HG03354 (cell line): ENCODE data around the gene TFCP2L1.
"Not testable (repeated sequence)": the region's sequence is repeated elsewhere in the genome, so short reads cannot be mapped to it uniquely, and the experiment has no call there.

Experiments used
- ATAC-seq: cut with Tn5 transposase; IDR thresholded peaks from one replicate; pipeline ENCODE4 v1.9.1; 2021; ENCODE audit warnings: mild to moderate bottlenecking; ENCODE audit not compliant: unreplicated experiment, poor library complexity, severe bottlenecking

The TFCP2L1 gene

DNA sequence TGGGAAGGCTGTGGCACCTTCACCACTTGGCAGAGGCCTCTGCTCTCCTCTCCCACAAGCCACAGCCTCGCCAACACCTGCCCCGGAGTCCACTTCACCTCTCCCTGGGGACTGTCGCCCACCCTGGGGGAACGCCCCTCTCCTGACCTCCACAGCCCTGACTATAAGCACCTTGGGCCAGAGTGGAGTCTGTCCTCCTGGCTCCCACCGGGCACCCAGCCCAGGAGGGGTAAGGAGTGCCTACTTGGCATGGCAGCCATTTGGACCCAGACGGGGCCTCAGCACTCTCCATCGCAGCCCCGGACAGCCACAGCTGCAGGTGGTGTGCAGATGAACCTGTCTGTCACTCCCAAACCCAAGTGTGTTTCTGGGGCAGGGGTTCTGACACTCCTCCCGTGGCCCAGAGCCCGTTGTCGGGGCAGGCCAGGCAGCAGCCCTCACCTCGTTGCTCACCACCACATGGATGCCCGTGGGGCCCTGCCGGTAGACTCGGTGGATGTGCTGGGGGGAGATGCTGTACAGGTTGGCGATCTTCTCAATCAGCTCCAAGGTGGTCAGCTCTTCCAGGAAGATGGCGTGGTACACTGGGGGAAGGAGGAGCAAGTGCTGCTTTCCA lies 53.5 kb downstream of the TFCP2L1 start:
- ATAC-seq: no peak

DNA sequence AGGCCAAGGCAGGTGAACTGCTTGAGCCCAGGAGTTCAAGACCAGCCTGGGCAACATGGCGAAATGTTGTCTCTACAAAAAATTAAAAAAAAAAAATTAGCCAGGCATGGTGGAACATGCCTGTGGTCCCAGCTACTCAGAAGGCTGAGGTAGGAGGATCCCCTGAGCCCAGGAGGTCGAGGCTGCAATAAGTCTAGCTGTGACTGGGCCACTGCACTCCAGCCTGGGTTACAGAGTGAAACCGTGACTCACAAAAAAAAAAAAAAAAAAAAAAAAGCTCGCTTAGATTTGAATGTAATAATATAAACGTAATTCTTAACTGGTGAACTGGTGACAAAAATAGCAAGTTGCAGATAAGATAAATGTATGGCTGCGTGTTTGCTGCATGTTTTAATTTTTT lies 56.5 kb downstream of the TFCP2L1 start:
- ATAC-seq: no peak

DNA sequence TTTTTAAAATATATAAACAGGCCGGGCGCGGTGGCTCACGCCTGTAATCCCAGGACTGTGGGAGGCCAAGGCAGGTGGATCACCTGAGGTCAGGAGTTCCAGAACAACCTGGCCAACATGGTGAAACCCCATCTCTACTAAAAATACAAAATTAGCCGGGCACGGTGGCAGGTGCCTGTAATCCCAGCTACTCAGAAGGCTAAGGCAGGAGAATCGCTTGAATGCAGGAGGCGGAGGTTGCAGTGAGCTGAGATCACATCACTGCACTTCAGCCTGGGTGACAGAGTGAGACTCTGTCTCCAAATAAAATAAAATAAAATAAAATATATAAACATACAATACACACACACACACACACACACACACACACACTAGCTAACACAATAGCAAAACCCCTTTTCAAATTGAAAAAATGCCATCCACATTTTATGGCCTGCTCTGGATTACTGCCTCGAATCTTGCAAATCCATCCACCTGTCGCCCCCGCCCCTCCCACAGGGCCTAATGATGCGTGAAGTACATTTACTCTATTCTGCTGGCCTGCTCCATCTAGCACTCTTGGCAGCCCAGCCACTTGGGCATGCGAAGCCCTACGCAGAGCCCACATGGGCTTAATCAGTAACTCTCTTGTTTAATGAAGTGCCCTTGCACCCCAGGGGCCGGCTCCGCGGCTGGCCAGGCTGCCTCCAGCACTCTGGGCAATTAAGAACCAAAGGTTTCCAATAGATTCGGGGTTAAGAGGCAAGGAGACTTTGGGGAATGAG lies 57.4 kb downstream of the TFCP2L1 start:
- ATAC-seq: not testable (repeated sequence)

DNA sequence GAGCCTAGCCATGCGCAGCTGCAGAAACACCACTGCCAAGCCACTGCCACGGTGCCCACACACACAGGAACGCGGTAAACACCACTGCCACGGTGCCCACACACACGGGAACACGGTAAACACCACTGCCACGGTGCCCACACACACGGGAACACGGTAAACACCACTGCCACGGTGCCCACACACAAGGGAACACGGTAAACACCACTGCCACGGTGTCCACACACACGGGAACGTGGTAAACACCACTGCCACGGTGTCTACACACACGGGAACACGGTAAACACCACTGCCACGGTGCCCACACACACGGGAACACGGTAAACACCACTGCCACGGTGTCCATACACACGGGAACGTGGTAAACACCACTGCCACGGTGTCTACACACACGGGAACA lies 59.3 kb downstream of the TFCP2L1 start:
- ATAC-seq: not testable (repeated sequence)

DNA sequence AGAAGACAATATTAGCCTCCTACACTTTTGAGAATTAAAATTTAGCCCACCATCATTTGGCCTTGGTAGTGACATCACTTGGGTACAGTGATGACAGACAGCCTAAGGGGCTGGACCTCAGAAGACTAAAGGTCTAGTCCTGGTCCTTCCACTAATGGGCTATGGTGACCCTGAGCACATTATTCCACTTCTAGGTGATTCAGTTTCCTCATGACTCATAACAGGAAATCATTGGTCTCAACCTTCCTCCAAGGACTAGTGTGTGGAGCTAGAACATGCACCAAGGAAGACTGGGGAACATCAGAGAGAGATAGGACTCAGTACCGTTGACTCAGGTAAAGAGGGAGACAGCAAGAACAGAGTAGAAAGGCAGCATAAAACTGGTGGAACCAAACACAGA lies 64.0 kb downstream of the TFCP2L1 start:
- no peak for ATAC-seq

DNA sequence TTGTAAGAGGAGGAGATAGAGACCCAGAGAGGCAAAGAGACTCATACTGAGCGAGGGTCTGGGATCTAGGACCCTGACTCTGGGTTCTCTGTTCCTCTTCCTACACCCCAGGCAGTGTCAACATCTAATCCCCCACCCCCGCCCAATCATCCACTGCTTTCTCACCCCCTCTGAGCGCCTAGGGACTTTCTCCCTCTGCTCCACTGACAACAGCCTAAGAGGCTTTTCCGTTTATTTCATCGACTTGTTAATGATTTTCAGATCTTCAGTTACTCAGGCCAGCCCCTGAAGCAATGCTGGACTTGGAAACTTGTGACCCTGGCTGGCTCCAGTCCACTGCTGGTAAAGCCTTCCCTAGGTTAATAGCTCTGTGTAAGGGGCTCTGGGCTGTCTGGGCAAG lies 65.1 kb downstream of the TFCP2L1 start:
- no peak for ATAC-seq

DNA sequence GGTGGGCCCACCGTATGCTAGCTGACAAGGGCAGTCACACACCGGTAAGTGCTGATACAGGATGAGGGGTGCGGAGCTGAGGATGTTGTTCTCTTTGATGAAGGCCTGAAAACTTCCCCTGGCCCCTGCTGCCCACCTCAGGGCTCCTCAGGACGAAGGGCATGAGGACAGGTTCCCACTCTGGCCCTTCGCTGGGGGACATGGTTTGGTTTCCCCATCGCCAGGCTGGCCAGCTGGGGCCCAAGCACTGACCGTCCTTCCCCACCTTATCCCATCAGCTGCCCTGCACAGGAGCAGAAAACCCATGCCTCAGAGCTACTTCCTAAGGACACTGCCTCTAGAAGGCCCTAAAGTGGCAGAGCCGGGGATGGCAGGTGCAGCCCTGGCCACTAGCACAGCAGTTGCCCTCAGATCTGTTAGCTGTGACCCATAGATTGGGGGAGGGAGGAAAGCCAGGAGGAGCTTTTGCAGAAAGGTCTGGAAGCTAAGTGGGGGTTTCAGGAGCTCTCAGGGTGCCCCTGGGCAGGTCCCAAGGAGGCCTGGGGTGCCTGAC lies 66.5 kb downstream of the TFCP2L1 start:
- no peak for ATAC-seq

DNA sequence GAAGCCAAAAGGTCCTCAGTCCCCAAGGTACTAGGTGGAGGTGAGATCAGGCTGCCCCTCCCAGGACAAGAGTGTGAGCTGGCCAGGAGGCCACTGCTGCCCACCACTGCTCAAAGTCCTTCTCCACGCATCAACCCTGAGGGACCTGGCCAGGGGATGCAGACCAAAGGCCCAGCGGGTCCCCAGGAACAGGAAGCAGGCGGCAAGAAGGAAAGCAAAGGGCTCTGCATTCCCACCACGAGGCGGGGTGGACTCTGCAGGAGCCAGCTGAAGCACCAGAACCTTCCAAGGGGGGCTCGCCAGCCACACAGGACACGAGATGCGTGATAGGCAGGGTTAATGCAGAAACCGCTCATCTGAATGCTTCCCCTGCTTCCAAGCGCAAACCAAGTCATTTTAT lies 67.4 kb downstream of the TFCP2L1 start:
- ATAC-seq: no peak

DNA sequence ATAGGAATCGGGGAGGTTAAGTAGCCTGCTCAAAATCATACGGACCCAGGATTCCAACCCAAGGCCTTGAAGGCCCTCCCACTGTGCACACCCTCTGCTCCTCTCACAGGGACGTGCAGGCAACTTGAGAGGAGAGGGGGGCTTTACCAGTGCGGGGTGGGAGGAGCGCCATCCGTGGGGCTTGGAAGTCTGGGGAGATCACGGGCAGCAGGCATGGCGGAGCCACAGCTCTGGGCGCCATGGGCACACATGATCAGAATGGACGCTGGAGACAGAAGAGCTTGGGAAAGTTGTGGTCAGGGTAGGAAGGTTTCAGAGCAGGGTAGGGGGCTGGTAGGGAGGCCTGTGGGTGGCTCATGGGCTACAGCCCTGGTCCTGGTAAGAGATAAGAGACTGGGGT lies 70.7 kb downstream of the TFCP2L1 start:
- no peak for ATAC-seq

DNA sequence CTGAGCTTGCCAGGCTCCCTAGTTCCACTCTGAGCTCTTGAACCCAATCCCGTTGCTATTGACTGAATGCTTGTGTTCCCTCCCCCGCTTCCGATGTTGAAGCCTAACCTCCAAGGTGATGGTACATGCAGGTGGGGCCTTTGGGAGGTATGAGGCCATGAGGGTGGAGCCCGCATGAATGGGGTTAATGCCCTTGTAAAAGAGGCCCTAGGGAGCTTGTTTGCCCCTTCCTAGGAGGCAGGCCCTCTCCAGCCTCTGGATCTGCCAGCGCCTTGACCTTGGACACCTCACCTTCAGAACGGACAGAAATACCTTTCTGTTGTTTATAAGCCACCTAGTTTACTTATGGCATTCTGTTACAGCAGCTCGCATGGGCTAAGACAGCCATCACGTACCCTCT lies 71.6 kb downstream of the TFCP2L1 start:
- no peak for ATAC-seq

DNA sequence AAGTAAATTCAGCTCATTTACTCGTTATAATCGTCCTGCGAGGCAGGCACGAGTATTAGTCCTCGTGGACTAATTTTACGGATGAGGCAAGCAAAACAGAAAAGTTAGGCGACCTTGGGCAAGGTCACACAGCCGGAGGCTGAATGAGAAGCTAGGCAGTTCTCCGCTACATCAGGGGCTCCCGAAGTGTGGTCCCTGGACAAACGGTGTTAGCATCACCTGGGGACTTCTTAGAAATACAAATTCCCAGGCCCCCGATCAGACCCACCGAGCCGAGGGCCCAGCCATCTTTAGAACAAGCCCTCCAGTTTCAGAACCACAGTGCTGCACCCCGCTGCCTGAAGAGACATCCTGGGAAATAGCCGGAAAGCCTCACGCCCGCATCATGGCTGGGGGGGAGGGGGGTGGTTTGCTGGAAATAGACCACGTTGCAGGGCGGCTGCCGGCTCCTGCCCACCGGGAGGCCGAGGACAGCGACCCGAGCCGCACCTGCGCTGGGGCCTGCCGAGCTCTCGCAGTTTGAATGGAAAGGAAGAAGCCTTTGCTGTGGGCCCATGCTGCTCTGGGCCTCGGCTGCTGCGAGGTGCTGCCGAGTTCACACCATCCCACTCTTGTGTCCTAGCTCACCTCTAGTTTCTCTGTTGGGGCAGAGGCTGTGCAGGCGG lies 72.2 kb downstream of the TFCP2L1 start:
- no peak for ATAC-seq

DNA sequence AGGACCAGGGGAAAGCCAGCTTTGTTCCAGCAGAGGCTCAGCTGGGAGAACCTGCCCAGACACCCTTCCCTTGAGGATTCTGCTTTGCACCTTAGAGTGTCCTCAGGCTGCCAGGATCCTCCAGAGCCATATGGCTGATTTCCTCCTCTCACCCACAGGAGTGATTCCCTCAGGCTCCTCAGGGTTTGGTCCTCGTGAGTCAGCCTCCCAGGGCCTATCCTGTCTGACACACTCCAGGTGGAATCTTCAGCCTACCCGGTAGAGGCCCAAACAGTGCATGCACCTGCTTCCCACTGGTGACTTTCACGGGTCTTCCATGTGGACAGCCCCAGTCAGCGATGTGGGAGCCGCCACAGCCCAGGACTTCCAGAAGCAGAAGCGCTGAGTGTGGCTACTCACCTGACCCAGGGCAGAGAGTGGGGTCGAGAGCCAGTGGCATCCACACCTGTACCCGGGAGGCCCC lies 73.3 kb downstream of the TFCP2L1 start:
- ATAC-seq: no peak

DNA sequence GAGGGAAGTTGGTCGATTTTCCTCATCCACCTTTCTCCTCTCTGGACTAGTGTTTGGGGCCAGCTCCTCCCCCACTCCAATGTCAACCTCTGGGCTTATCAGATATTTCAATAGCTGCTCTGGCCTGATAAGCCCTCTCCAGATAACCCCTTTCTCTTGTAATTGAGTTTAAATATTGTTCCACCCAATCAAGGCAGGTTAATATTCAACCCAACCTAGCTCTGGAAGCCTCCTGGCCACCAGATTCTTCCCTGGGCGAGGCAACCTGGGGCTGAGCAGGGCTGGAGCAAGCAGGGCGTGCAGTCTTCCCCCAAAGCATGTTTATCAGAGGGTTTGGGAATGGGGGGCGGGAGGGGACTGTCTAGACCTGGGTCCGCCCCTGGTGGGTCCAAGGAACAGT lies 73.8 kb downstream of the TFCP2L1 start:
- no peak for ATAC-seq

DNA sequence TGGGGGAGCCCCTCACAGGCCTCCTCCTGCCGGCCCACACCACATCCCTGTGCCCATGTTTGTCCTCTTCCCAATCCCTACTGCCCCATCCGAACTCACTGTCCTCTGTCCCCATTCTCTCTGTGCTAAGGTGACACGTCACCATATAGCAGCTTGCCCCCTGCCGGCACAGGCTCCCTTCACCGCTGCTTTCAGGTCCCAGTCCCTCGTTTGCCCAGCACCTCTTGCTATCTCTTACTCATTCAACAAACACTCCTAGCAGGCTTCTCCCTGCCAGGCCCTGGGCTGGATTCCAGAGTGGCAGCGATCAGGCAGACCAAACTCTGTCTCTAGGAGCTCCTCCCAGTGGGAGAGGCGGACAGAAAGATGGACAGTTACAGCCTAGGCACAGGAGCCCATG lies 74.3 kb downstream of the TFCP2L1 start:
- no peak for ATAC-seq

DNA sequence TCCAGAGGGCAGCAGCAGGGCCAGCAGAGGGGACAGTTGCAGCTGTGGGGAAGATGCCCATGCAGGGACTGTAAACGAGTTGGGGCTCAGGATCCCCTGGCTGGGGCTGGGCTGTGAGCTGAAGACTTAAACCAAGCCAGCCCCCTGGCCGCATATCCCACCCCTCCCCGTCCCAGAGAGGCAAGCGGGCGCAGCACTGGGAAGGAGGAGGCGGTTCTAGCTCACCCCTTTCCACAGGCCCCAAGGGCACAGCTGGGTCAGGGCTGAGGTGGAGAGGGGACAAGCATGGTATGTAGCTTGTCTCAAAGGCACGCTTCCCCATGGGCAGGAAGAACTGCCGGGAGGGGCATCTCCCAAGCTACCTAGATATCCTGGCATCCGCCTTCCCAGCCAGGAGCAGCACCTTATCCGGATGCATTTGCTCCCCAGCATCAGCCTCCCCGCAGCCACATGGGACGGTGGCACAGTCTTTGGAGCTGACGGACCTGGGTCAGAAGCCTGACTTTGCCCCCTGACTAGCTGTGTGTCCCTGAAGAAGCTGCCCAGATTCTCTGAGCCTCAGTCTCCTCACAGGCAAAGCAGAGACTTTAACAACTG lies 75.9 kb downstream of the TFCP2L1 start:
- ATAC-seq: no peak

DNA sequence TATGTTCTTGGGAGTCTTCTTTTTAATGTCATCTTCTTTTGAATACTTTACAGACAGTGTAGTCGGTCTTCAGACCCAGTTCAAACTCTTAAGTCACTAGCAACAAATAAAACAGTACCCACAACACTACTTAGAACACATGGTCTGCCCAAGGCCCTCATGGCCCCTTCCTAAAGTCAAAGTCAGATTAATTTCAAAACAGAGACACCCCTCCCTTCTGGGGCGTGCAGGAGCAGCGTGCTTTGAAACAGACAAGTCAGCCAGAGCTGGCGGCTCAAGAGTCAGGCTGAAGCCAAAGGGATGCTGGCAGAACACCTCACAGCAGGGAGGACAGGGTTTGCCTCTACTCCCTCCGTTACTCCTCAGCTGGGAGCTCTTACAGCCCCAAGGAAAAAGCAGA lies 77.5 kb downstream of the TFCP2L1 start:
- no peak for ATAC-seq

DNA sequence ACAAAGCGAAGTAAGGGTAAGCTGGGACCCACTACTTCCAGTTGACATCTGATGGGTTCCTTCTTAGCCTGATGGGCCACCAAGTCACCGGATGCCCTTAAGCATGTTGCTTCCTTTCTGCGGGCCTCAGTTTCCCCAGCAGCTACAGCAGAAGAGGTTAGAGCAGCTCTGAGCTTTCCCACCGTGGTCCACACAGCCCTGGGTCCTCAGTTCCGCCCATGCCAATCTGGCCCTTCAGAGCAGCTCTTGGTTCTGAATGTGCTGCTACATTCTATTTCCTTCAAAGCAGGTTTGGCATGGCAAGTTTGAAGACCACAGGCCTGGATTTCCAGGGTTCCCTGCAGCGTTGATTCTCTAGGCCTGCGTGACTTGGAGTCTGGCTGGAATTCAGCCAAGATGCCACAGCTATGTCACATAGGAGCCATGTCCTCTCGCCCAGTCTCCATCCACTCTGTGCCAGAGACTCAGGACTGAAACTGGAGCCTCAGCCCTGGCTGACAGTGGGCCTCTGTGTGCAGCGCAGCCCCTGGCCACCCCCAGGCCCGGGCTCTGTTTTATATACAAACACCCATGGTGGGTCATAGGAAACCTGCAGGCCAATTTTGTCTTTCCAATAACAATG lies 79.6 kb downstream of the TFCP2L1 start:
- ATAC-seq: no peak

DNA sequence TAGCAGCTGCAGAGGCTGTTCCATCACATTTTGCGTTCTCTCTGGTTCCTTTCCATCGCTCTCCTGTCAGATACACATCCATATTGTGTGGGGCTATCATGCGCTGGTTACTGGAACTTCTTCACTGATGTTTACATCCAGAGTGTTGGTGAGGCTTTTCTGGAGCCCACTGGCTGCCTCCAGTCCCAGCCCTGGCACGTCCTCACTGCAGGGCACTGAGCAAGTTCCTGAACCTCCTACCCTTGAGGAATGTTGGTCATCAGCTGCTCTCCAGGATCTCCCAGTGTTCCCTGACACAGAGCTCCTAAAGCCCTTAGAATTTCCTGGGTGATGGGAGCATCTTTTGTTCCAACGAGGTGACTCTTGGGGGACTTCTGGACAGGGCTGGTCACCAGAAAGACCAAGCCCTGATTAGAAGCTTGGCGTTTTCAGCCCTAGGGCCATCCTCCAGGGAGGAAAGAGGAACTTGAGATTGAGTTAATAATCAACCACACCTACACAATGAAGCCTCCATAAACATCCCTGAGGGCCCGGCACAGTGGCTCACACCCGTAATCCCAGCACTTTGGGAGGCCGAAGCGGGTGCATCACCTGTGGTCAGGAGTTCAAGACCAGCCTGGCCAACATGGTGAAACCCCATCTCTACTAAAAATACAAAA lies 81.3 kb downstream of the TFCP2L1 start:
- no peak for ATAC-seq

DNA sequence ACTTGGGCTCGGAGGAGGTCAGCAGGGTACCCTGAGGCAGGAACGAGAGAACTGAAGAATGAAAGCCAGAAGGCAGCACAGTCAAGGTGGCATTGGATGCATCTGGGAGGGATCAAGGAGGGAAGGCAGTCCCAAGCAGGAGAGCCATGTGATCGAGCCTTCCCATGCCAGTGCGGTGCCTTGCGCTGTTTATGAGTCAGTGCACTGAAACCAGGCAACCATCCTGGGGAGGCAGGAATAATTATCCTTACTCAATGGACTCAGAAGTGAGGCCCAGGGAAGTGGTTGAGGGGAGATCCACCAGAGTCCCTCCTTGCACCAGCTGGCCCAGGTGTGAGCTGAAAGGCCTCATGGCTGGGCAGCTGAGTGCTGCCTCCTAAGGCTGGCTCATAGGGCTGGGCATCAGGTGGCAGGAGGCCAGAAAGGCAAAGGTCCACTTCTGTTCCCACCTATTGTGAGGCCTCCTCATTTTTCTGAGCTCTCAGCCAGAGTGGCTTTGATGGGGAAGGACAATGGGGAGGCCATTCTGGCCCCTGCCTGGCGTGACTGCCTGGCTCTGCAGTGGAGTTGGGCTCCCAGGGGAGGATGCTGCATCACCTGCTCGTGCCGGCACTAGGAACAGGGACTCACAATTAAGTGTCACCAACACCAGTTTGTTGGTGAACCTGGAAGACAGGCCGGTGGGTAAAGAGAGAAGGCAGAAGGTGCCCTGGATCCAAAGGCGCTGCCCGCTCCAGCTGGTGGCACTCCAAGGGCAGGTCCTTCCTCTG lies 82.3 kb downstream of the TFCP2L1 start:
- ATAC-seq: no peak
